Stimulated activated CD8-positive, alpha-beta memory T cell treated with anti-CD3 and anti-CD28 coated beads, Interleukin-15, amount 100 ng/mL, for 48 hours (primary cell): Measurements from ENCODE around the gene GATC.
"Not testable (repeated sequence)": the region's sequence is repeated elsewhere in the genome, so short reads cannot be mapped to it uniquely, and the experiment has no call there.

Experiments
- DNase-seq, 2 donors: peaks; one replicate each; pipeline ENCODE4 v3.0.0-alpha.2; 2020; ENCODE audit warnings: low read depth in 2 of 2

GATC gene

DNA sequence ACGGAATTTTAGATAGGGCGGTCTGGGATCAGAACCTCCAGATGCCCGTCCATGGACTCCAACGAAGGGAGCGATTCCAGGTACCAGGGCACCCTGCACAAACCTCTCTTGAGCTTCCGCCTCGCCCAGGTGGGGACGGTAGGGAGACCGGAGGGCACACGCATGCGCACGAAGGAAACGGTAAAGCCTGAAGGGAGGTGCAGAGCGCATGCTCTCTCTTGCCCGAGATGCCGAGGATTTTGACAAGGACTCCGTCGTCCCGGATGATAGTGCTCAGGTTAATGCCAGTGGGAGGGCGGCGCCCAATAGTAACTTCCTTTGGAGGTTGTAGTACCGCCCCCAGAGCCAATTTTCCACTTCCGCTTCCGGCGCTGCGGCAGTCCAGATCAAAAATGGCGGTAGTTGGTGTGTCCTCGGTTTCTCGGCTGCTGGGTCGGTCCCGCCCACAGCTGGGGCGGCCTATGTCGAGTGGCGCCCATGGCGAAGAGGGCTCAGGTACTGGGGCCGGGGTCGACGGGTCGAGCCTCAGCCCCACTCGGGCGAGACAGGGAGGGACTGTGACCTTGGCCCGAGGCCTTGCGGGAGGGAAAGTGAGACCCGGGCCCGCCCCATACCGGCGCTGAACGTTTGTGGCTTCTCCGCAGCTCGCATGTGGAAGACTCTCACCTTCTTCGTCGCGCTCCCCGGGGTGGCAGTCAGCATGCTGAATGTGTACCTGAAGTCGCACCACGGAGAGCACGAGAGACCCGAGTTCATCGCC, 8.3 kb upstream of the GATC start, which contains the start of gene COX6A1:
COX6A1 (plus strand) TSS at position 379 of the 760 bp plus-strand sequence; CDS start at position 393, 14 bp downstream.
- peak; percentile 97 for DNase-seq

DNA sequence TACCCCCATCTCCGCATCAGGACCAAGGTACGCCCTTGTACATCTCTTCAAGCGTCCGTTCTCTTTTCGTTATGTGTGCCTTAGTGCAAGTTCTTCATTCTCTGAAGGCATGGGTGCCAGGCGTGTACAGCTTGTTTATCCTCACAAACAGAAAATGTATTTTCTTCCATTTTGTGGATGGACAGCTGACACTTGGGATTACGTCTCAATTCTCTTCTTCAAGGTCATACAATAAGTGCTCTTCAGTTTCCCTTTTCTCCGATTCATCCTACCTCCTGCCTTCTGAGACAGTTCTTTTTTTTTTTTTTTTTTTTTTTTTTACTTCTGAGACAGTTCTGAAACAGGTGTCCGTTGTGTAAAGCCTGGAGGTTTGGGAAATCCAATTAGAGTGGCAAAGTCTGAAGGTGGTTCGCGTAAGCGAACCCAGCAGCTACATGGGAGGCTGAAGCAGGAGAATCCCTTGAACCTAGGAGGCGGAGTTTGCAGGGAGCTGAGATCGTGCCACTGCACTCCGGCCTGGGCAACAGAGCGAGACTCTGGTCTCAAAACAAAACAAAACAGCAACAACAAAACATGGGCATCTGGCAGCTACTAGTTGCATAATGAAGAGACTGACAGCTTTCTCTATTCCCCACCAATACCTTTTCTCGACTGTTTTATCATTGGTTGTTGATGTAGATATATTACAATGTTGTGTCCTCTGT, 7.6 kb upstream of the GATC start:
- no peak for DNase-seq

DNA sequence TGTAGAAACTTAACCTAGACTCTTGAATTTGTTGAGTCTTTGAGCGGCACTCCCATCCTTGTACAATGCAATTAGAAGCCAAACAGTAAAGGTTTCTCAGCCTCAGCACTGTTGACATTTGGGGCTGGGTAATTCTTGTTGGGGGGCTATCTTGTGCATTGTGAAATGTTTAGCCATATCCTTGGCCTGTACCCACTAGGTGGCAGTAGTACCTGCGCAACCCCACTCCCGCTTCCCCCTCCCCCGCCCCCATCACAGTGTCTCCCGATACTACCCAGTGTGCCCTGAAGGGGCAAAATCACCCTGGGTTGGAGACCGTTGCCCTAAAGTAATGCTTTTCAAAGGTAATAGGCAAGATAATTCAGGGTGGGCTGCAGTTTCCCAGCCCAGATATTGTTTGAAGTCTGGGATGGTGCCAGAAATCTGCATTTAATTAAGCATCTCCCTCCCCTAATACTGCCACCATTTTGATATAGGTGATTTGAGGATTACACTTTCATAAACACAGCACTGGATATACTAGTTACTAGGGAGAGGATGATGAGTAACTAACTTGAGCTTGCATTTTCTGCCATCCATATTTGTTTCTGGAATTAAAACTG, 6.5 kb upstream of the GATC start:
- DNase-seq = peak; percentile 54 to 56

DNA sequence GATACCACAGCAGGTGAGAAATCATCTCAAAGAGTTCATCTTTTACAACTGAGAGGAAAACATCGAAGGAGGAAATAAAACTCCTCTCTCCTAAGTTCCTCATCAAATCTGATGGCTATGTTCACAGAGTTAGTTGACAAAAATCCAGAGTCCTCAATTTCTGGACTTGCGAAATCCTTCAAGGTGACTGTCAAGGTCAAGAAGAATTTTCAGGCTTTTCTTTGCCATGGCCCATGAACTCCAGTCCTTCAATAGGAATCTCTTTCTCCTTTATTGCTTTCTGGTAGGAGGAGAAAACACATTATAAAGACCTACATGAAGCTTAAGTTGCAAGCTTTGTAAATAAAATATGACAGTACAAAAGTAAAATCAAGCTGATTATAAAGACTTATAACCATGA, 1.6 kb upstream of the GATC start:
- no peak for DNase-seq

DNA sequence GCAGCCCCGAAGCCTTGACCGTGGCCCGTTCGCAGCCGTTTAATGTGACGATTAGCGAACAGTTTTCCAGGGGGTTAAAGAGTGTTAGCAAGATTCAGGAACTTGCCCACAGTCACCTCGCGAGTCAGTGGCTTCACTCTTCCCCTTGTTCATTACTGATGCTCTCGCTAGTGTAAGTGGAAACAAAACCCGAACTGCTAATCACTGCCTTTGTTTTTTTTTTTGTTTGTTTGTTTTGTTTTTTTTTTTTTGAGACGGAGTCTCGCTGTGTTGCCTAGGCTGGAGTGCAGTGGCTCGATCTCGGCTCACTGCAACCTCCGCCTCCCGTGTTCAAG, 567 bp downstream of the GATC start:
- DNase-seq = not testable (repeated sequence)

DNA sequence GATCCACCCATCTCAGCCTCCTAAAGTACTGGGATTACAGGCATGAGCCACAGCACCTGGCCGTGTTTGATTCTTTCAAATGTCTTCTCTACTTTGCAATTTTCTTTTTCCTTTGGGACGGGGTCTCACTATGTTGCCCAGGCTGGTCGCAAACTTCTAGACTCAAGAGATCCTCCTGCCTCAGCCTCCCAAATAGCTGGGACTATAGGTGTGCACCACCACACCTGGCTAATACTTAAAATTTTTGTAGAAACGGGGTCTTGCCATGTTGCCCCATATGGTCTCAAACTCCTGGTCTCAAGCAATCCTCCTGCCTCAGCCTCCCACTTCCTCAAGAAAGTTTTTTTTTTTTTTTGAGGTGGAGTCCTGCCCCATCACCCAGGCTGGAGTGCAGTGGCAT, 1.7 kb downstream of the GATC start:
- no peak for DNase-seq

DNA sequence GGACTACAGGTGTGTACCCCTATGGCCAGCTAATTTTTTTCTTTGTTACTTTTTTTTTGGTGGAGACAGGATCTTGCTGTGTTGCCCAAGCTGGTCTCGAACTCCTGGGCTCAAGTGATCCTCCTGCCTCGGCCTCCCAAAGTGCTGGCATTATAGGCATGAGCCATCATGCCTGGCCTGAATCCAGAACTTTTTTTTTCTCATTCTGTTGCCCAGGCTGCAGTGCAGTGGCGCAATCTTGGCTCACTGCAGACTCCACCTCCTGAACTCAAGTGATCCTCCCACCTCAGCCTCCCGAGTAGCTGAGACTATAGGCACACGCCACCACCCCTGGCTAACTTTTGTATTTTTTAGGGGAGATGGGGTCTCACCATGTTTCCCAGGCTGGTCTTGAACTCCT, 6.3 kb downstream of the GATC start:
- DNase-seq = not testable (repeated sequence)

DNA sequence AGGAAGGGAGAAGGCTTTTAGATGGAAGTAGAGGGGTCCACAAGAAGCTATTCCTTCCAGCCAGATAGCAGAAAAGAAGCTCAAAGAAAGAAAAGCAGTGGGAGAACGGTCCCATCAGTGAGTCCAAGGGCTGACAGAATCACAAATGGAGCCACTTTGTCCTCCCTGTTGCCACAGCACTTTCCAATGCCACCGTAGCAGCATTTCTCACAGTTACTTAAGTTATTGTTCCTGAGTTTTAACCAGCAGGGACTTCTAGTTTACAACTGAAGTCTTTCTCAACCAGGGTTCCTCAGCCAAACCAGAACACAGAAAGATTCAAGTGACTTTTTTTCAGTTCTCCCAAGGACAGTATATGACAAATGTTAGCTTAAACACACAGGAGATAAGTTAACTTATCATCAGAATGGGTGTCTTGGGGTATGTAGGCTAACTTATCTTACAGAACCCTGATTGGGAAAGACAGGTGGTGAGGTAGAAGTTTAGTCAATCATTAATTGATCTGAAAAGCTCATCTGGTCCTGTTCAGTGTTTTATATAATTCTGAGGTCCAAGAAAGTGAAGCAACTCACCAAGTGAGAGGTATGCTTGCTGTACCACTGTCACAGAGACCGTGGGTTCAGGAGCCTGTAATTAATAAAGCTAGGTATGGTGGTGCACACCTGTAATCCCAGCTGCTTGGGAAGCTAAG, 7.0 kb downstream of the GATC start:
- no peak for DNase-seq

DNA sequence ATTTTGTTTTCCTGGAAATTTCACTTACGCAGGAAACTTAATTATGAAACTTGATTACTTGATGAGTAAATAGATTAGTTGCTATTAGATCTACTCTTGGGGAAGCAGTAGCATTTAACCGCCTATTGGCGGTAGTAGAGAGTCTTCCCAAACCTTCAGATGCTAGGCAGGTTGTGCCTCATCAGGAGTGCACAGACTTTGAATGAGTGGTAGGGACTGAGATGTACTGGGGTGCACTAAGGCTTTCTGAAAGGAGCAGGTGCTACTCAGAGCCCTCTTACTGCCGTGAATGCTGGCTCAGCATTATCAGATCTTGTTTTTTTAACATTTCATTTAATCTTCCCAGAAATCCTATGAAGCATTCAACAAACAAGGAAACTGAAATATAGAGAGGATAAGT, 7.7 kb downstream of the GATC start:
- no peak for DNase-seq

DNA sequence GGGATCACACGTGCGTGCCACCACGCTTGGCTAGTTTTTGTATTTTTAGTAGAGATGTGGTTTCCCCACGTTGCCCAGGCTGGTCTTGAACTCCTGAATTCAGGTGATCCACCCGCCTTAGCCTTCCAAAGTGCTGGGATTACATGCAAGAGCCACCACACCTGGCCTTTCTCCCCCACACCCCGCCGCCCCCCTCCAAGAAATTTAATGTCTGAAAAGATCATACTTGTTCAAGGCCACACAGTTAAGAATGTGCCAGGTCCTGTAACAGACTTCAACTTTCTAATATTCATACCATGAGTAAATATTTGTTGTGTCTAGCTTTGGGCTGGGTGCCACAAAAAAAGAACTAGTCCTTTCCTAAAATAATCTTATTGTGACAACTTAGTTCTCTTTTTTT, 9.1 kb downstream of the GATC start:
- no peak for DNase-seq

DNA sequence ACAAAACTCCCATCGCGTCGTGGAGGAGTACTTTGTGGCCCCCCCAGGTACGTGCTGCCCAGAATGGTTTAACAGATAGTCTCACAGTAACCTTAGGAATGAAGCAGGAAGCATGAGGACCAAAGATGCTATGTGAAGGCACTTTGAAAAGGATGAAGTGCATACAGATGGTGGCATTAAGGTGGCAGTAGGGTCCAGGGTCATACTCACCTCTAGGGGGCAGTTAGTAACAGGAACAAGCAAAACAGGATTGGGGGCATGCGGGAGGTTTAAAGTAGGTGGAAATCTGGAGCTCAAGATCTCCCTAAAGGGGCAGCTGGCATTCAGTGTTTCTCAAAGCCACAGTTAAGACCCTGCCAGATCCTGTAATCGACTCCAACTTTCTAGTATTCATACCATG, 10.9 kb downstream of the GATC start:
- no peak for DNase-seq

DNA sequence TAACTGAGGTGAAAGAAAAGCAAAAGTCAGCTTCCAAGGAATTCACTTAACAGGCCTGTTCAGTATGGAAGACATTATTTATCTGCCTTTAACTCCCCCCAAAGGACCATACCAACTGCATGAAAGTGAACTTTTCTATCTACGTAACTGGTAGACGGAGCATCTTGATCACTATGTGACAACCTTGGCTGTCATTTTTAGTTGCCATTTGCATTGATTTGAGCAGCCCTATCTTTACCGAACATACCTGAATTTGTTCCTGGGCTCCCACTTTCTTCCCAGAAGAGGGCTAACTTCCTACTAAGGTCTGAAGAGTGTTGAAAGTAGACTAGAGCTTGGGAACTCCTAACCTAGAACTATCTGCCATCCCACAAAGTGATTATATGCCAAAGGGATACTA, 13.9 kb downstream of the GATC start:
- no peak for DNase-seq

DNA sequence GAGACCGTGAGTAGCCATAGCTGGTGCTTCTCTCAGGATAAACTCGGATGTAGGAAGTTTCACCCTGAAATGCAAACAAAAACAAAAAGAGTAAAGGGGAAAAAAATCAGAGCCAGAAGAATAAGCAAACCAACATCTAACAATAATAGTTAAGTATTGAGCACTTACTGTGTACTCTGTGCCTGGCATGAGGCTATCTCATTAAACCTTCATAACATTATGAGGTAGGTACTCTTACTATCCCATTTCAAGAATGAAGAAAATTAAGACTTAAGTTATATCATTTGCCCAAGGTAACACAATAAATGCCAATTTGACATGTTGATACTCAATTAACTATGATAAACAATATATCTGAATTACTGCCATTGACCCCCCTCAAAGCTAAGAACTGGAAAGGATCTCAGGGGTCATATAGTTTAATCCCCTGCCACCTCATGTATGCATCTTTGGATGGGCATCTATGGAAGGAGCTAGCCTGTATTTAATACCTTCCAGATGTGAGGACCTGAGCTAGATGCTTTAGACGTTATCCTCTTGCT, 15.9 kb downstream of the GATC start:
- DNase-seq = no peak

DNA sequence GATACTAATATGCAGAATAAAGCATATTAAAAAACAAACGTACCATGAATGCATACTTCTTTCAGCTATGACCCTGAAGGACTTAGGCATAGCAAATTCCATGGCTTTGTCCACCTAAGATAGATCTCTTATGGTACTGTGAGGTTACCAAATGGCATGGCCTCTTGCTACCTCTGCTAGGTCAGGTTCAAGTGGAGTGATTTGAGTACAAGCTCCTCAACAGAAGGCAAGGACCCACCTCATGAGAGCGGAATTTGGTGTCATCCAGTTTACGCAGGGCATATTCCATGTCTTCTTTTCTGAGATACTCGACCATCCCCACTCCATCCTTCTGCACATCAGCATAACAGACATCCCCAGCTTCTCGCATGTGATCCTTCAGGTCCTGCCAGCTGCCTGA, 17.5 kb downstream of the GATC start:
- no peak for DNase-seq

DNA sequence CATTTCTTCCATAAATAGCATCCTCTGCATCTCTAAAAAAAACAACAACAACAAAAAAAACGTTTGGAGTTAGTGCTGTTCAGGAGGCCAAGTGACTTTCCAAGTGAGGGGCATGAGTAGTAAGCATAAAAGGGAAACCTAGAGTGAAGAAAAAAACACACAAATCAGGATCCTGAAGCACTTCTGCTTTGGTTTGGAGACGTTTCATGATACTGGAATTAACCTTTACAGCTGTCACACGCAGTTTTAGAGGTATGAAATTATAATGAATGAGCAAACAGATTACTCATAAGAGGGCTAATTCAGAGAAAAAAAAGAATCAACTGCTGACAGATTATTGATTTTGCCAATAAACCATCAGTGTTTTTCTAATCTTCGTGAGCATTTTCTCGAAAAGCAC, 19.5 kb downstream of the GATC start:
- DNase-seq = no peak

DNA sequence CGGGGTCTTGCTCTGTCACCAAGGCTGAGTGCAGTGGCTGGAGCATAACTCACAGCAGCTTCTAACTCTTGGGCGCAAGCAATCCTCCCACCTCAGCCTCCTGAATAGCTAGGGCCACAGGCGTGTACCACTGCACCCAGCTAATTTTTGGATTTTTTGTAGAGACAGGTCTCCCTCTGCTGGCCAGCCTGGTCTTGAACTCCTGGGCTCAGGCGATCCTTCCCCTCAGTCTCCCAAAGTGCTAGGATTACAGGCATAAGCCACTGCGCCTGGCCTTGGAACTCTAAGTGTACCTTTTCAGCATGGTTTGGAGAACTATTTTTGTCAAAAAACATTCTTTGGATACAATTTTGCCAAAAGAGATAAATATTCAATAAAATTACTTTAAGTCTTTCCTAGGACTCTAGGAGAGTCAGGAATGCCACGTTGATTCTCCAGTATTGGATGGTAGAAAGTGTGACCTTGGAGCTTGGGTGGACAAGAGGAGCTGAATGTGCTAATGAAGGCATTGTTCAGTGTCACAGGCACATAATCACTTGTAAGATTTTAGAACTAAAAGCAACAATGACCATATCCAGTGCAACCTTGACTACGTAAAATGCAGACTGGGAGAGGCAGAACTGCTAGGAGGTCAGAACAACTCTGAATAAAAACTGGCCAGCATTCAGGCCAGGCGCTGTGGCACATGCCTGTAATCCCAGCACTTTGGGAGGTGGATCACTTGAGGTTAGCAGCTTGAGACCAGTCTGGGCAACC, 20.5 kb downstream of the GATC start:
- no peak for DNase-seq

DNA sequence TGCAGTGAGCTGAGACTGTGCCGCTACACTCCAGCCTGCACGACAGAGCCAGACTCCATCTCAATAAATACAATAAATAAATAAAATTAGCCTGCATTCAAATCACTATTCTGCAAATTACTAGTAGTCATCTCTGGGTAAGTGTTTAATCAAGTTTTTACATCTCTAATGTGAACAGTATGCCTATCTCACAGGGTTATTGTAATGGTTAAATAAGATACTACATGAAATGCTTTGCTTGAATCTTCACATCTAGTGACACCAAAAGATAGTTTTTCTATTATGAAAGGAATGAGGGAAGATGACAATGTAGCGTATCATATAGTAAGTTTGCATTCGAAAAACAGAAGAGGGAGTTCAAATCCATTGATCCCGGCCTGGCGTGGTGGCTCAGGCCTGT, 21.2 kb downstream of the GATC start:
- DNase-seq = no peak

DNA sequence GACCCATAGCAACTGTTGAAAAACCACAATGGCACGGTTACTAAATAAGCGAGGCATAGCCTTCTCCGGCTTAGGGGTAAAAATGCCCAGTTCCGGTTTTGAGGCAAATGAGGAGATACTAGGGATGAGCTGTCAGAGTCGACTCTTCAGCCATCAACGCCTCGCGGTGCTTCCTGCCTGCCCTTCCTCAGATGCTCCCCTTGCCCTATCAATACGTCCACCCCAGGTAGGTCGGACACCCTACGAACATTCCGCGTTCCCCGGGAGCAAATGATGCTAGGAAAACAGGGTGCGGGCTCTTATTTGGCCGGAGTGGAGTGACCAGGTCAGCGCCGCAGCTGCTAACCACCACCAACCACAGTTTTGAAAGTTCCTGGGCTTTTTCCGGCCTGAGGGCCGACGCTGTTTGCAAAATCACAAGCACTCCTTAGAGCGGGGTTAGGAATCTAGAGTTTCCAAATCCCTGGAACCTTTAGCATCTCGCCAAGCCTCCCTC, 22.1 kb downstream of the GATC start:
- DNase-seq = no peak

DNA sequence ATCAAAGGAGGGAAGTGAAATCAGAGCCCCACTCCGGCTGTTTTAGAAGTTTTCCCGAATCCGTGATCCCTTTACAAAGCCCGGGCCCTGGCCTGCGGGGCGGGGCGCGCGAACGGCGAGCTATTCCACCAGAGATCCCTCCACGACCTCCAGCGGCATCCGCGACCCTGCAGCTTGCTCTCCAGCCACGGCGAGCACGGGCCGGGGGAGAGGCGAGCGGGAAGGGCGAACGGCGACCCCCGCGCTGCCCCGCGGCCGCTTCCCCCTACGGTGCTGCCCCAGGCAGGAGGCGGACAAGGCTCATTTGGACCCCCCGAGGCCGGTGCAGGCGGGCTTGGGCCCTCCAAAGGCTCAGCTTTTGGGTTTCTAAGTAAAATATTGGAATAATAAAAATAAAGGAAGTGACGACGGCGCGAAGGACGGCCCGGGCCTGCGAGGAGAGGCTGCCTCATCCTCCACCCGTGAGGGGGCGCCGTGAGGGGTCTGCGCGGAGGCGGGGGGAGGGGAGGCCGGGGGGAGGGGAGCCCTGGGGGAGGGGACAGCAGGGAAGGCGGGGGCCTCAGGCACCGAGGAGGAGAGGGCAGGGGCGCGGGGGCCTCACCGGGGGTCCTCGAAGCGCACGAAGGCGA, 22.7 kb downstream of the GATC start:
- peak in 1 of 2 donors; percentile 25 for DNase-seq

DNA sequence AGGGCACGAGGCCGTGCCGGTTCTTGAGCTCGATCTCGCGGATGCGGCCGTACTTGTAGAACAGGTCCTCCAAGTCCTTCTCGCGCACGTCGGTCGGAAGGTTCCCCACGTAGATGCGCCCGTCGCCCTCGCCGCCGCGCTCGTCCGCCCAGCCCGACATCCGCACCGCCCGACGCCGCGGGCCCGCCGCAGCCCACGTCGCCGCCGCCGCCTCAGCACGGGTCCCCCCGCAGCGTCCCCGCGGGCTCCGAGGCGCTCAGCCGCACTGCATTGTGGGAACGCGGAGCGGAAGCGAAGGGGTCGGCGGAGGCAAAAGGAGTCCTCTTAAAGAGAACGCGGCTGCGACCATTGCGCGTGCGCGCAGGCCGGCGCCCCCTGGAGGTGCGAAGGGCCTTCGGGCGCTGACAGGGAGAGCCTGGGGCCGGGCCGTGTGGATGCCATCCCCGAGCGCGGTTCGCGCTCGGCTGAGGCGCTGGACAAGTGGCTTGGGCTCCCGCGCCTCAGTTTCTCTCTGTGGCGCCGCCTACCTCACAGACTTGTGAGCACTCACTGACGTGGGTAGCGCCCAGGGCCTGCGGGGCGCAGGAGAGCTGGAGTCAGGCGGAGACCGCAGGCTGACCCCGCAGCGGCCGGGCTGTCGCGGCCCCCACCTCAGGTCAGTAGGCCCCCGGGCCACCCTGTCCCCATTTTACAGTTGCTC, 23.4 kb downstream of the GATC start, which contains the start of gene SRSF9:
SRSF9 (minus strand) TSS at position 299 of the 700 bp plus-strand sequence; CDS start at position 160, 139 bp downstream.
- DNase-seq = peak; percentile 95 to 96
